Measurements from ENCODE around the gene SPCS3.

SPCS3 gene

DNA sequence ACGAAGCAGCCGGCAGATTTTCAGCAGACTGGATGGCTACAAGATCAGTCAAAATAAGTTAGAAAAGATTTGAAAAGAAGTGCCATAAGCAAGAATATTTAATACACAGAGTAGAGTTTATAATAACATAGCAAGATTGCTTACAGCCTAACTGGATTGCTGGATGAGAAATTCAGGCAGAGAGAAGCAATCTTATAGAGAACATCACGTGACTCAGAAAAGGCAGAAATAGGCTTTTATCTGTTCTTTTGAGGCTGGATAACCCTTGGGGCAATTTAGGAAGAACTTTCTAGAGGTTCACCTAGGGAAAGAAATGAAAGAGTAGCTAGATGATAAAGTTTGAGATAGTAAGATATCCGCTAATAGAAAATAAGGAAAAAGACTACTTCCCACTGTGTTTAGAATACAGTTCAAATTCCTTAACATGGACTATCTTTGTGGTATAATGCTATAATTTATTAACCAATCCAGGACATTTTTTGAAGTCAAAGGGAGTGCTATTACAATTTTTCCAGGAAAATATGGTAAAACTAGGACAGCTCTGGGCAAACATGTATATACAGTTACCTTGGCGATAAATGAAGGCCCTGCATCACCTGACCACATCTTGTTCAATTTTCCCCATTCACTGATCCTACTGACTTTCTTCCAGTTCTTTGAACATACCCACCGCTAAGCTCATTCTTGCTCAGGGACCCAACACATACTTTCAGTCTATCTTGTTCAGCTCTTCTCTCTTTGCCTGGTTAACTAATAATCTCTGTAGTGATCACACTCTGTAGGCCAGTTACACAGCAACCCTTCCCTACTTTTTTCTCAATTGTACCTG is 12.7 kb upstream of the SPCS3 start:
- no peak overlapping the region for H3K4me3 ChIP-seq (ENCODE audit: low read length)
- H3K36me3 ChIP-seq (ENCODE audit: insufficient read depth, low read length) = no peaks in the 10 kb centered on the region
- peaks cover 10% of the 10 kb centered on the region for H3K4me1 ChIP-seq (ENCODE audit: control insufficient read depth, insufficient read depth, low read length)
- H3K27me3 ChIP-seq (ENCODE audit: control insufficient read depth, insufficient read depth, low read length) = no peaks in the 10 kb centered on the region
- H3K9ac ChIP-seq (ENCODE audit: low read depth, low read length) = no peak overlapping the region
- no peak overlapping the region for H3K4me2 ChIP-seq (ENCODE audit: low read length)
- no peaks in the 10 kb centered on the region for H3K9me3 ChIP-seq (replicated peaks; ENCODE audit: low read length)

DNA sequence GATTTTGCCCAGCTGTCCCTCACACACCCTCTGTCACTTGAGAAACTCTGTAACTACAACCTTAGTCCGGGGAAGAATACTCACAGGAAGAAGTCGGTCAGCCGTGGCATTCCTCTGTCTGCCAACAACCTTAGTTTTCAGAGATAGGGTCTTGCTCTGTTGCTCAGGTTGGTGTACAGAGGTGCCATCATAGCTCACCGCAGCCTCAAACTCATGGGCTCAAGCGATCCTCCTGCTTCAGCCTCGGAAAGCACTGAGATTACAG is 12.2 kb upstream of the SPCS3 start:
- peaks cover 6% of the 10 kb centered on the region for H3K4me1 ChIP-seq (ENCODE audit: control insufficient read depth, insufficient read depth, low read length)
- H3K27me3 ChIP-seq (ENCODE audit: control insufficient read depth, insufficient read depth, low read length) = no peaks in the 10 kb centered on the region
- no peak overlapping the region for H3K4me2 ChIP-seq (ENCODE audit: low read length)
- no peaks in the 10 kb centered on the region for H3K9me3 ChIP-seq (replicated peaks; ENCODE audit: low read length)
- no peak overlapping the region for H3K9ac ChIP-seq (ENCODE audit: low read depth, low read length)
- H3K4me3 ChIP-seq (ENCODE audit: low read length) = no peak overlapping the region
- no peaks in the 10 kb centered on the region for H3K36me3 ChIP-seq (ENCODE audit: insufficient read depth, low read length)

DNA sequence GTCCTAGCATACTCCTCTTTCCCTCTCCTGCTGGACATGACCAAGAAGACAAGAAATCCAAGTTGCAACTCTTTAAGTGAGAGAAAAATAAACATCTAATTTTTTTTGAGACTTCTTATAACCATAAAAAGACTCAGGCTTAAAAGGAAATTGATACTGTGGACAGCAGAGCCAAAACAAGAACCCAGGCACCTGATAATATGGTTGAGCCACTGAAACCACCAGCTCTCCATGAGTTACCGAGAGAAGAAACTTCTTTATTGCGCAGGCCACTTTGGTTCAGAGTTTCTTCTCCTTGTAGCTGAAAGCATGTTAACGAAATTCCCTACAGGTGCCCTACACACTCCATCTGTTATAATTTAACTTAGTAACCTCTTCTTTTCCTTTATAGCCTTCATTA is 11.3 kb upstream of the SPCS3 start:
- H3K9me3 ChIP-seq (replicated peaks; ENCODE audit: low read length) = no peaks in the 10 kb centered on the region
- no peaks in the 10 kb centered on the region for H3K36me3 ChIP-seq (ENCODE audit: insufficient read depth, low read length)
- H3K4me3 ChIP-seq (ENCODE audit: low read length) = no peak overlapping the region
- H3K9ac ChIP-seq (ENCODE audit: low read depth, low read length) = no peak overlapping the region
- H3K27me3 ChIP-seq (ENCODE audit: control insufficient read depth, insufficient read depth, low read length) = no peaks in the 10 kb centered on the region
- H3K4me2 ChIP-seq (ENCODE audit: low read length) = no peak overlapping the region
- peaks cover 4% of the 10 kb centered on the region for H3K4me1 ChIP-seq (ENCODE audit: control insufficient read depth, insufficient read depth, low read length)

DNA sequence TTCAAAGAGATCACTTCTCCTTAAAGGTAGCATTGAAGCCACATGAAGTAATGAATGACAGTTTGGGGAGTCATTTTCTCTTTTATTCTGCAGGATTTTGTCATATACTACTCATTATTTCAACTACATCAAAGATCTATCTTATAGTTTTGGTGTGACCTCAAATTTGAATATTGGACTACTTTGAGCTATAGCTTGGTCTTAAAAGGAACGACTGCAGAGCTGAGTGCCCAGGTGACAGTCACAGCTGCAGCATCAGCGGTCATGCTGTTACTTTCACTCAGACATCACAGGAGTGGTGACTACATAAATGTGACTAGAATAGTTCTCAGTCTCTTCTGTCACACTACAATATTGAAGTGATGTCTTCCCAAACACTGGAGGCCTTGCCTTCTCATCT is 10.7 kb upstream of the SPCS3 start:
- Histone ChIP-seq H3K9me3 (replicated peaks; ENCODE audit: low read length) (no peaks in the 10 kb centered on the region), H3K4me3 (ENCODE audit: low read length) (no peak overlapping the region), H3K4me1 (ENCODE audit: control insufficient read depth, insufficient read depth, low read length) (peaks cover 4% of the 10 kb centered on the region), H3K27me3 (ENCODE audit: control insufficient read depth, insufficient read depth, low read length) (no peaks in the 10 kb centered on the region), H3K4me2 (ENCODE audit: low read length) (no peak overlapping the region), H3K9ac (ENCODE audit: low read depth, low read length) (no peak overlapping the region), H3K36me3 (ENCODE audit: insufficient read depth, low read length) (no peaks in the 10 kb centered on the region)

DNA sequence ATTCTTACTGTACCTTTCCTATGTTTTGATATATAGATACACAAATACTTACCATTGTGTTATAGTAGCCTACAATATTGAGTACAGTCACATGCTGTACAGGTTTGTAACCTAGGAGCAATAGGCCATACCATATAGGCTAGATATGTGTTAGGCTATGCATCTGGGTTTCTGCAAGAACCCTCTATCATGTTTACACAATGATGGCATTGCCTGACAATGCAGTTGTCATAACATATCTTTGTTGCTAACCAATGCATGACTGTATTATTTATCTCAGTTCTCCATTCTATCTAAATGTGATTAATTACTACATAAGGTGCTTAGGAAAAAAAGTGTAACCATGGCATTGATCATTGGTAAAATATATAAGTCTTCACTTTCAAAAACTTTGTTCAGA is 10.0 kb upstream of the SPCS3 start:
- Histone ChIP-seq H3K4me1 (ENCODE audit: control insufficient read depth, insufficient read depth, low read length) (peaks cover 4% of the 10 kb centered on the region), H3K27me3 (ENCODE audit: control insufficient read depth, insufficient read depth, low read length) (no peaks in the 10 kb centered on the region), H3K4me3 (ENCODE audit: low read length) (no peak overlapping the region), H3K9ac (ENCODE audit: low read depth, low read length) (no peak overlapping the region), H3K36me3 (ENCODE audit: insufficient read depth, low read length) (no peaks in the 10 kb centered on the region), H3K4me2 (ENCODE audit: low read length) (no peak overlapping the region), H3K9me3 (replicated peaks; ENCODE audit: low read length) (no peaks in the 10 kb centered on the region)

DNA sequence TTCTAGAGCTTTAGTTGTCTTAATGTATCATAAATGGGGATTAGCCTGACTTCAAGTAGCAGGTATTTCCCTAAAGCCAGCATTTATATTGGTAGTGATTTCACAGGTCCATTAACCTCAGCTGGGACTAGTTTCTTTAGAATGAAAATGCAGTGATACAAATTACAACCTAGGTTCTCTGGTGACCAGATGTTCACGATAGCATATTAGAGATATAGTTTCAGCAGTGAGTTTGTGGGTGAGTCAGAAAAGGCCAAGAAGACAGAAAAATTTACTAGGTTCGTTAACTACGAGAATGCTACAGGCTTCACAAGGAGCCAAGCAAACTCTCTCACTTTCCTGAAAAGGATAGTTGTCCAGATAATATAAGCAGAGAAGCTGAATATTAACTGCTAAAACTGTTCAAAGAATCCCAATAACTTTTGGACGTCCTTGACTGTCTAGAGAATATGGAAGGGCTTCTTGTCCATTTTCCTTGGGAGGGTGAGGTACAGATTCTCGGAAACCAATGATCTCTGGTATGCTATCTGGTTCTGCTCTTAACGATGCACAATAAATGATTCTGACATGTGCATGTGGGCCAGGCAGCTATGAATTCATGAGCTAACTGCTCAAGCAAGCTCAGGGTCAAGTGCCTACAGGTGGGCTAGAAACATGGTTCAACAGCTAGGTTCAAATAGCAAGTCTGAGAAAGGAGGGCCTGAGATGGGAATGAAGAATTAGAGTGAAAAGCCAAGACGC is 6.0 kb upstream of the SPCS3 start:
- Histone ChIP-seq H3K9ac (ENCODE audit: low read depth, low read length) (no peak overlapping the region), H3K4me3 (ENCODE audit: low read length) (no peak overlapping the region), H3K9me3 (replicated peaks; ENCODE audit: low read length) (no peaks in the 10 kb centered on the region), H3K36me3 (ENCODE audit: insufficient read depth, low read length) (no peaks in the 10 kb centered on the region), H3K4me1 (ENCODE audit: control insufficient read depth, insufficient read depth, low read length) (peaks cover 5% of the 10 kb centered on the region), H3K27me3 (ENCODE audit: control insufficient read depth, insufficient read depth, low read length) (no peaks in the 10 kb centered on the region), H3K4me2 (ENCODE audit: low read length) (no peak overlapping the region)

DNA sequence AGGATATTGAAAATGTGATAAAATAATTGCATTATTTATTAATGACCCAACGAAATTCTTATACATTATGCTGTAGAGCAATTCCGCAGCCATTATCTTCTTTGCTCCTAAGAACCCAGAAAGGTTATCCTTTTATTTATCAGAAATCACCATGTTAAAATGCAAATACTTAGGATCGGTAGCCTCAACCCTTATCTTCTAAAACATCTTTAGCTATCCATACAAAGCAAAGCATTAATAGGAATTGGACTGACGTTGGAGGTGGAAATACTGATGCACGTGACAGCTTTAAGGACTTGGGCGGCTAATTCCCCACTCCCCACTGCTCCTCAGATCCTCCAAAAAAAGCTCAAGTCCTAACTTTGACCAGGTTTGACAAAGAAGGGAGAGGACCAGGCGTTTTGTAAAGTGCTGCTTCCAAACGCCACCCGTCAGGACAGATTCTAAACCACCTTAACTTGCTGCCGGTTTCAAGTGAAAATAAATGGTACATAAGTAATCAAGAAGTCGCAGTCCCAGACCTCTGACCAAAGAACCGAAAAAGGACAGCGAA is 539 bp upstream of the SPCS3 start:
- H3K9ac ChIP-seq (ENCODE audit: low read depth, low read length) = peak overlapping the region; percentile 86
- H3K4me2 ChIP-seq (ENCODE audit: low read length) = peak overlapping the region; percentile 95
- H3K36me3 ChIP-seq (ENCODE audit: insufficient read depth, low read length) = no peaks in the 10 kb centered on the region
- no peaks in the 10 kb centered on the region for H3K27me3 ChIP-seq (ENCODE audit: control insufficient read depth, insufficient read depth, low read length)
- peaks cover 24% of the 10 kb centered on the region for H3K4me1 ChIP-seq (ENCODE audit: control insufficient read depth, insufficient read depth, low read length)
- peak overlapping the region; percentile 99 for H3K4me3 ChIP-seq (ENCODE audit: low read length)
- H3K9me3 ChIP-seq (replicated peaks; ENCODE audit: low read length) = no peaks in the 10 kb centered on the region

DNA sequence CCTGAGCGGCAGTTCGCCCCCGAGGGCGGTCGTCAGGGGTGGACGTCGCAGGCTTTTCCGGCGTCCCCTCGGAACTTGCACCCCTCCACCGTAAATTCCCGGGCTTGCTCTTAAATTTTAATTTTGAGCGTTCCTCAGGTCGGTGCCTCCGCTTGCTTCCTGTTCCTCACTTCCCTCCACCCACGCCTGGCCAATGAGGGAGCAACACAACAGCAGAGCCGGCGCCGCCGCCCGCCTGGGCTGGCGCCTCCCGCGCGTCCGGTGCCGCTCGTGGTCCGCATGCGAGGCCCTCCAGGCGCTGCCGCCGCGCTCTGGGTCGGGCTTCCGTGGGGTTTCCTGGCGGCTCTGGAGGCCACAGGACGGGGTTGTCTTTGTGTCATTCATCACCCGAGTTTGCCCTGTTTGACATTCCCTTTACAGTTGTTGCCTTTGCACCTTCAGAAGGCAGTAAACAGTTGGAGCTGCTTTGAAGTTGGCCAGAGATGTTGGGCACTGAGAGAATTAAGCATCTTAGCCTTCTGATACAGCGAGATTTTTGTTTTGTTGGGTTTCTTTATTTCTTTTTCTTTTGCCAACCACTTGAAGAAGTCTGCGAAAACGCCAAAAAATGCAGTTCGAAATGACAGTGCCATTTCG is 692 bp downstream of the SPCS3 start:
- H3K9me3 ChIP-seq (replicated peaks; ENCODE audit: low read length) = no peaks in the 10 kb centered on the region
- H3K4me3 ChIP-seq (ENCODE audit: low read length) = peak overlapping the region; percentile 99
- peak overlapping the region; percentile 95 for H3K4me2 ChIP-seq (ENCODE audit: low read length)
- H3K4me1 ChIP-seq (ENCODE audit: control insufficient read depth, insufficient read depth, low read length) = peaks cover 24% of the 10 kb centered on the region
- peak overlapping the region; percentile 99 for H3K9ac ChIP-seq (ENCODE audit: low read depth, low read length)
- no peaks in the 10 kb centered on the region for H3K27me3 ChIP-seq (ENCODE audit: control insufficient read depth, insufficient read depth, low read length)
- no peaks in the 10 kb centered on the region for H3K36me3 ChIP-seq (ENCODE audit: insufficient read depth, low read length)

DNA sequence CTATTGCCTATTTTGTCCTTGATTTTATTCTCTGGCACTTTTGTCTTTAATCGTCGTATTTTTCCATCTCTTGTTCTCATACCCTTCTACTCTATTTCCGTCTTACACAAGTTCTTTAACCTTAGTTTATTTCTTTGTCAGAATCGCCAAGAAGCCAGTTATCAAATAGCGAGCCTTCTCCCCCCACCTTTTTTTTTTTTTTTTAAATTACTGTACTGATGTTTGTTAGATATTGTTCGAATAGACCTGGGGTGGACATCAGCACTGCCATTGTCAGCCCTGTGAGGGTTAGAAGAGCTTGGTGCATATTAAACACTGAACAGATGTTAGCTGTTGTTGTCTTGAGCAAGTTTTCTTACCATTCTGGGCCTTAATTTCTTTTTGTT is 1.2 kb downstream of the SPCS3 start:
- peaks cover 24% of the 10 kb centered on the region for H3K4me1 ChIP-seq (ENCODE audit: control insufficient read depth, insufficient read depth, low read length)
- peak overlapping the region; percentile 99 for H3K9ac ChIP-seq (ENCODE audit: low read depth, low read length)
- no peaks in the 10 kb centered on the region for H3K36me3 ChIP-seq (ENCODE audit: insufficient read depth, low read length)
- peak overlapping the region; percentile 95 for H3K4me2 ChIP-seq (ENCODE audit: low read length)
- H3K27me3 ChIP-seq (ENCODE audit: control insufficient read depth, insufficient read depth, low read length) = no peaks in the 10 kb centered on the region
- no peaks in the 10 kb centered on the region for H3K9me3 ChIP-seq (replicated peaks; ENCODE audit: low read length)
- H3K4me3 ChIP-seq (ENCODE audit: low read length) = peak overlapping the region; percentile 99

DNA sequence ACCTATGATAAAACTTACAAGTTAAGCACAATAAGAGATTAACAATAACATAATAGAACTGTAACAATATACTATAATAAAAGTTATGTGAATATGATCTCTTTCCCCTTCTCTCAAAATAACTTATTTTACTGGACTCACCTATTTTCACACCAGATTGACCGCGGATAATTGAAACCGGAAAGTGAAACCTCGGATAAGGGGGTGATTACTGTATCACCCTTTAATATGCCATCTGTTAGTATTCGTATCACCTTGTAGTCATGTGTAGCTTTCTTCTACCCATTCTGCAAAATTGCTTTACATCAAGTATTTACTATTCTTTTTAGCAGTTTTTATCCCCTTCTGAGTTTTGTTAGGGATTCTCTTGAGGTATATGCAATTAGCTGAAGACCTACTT is 1.8 kb downstream of the SPCS3 start:
- peak overlapping the region; percentile 95 for H3K4me2 ChIP-seq (ENCODE audit: low read length)
- peaks cover 1% of the 10 kb centered on the region for H3K36me3 ChIP-seq (ENCODE audit: insufficient read depth, low read length)
- H3K27me3 ChIP-seq (ENCODE audit: control insufficient read depth, insufficient read depth, low read length) = no peaks in the 10 kb centered on the region
- H3K4me3 ChIP-seq (ENCODE audit: low read length) = peak overlapping the region; percentile 99
- H3K4me1 ChIP-seq (ENCODE audit: control insufficient read depth, insufficient read depth, low read length) = peaks cover 24% of the 10 kb centered on the region
- no peaks in the 10 kb centered on the region for H3K9me3 ChIP-seq (replicated peaks; ENCODE audit: low read length)
- H3K9ac ChIP-seq (ENCODE audit: low read depth, low read length) = peak overlapping the region; percentile 99

DNA sequence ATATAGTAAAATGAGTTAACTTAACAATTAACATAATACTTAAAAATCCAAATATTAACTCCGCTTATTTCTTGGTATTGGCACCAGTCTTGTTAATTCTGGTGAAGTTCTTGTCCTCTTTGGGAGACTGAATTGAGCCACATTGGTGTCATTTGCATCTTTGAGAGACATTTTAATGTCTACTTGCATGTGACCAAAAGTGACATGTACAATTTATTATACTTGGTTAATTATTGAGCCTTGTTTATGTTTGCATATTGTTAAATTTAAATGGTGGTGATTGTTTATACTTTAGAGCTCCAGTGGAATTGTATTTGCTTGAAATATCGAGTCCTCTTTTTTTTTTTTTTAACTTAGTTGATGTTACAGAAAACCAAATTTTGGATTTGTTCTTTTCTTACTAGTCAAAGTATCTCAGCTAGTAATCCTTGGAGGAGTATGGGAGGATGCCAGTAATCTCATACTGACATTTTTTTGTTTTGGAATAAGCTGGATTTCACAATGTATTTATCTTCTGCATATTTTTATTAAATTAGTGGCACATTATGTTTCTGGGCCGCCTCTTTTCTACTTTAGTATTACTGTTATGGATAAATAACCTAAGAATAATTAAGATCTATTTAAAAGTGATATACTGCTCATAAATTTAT is 3.9 kb downstream of the SPCS3 start:
- Histone ChIP-seq H3K9me3 (replicated peaks; ENCODE audit: low read length) (no peaks in the 10 kb centered on the region), H3K9ac (ENCODE audit: low read depth, low read length) (no peak overlapping the region), H3K4me3 (ENCODE audit: low read length) (no peak overlapping the region), H3K4me2 (ENCODE audit: low read length) (peak overlapping the region; percentile 95), H3K4me1 (ENCODE audit: control insufficient read depth, insufficient read depth, low read length) (peaks cover 23% of the 10 kb centered on the region), H3K36me3 (ENCODE audit: insufficient read depth, low read length) (peaks cover 10% of the 10 kb centered on the region), H3K27me3 (ENCODE audit: control insufficient read depth, insufficient read depth, low read length) (no peaks in the 10 kb centered on the region)

All from skeletal muscle satellite cell (primary cell).